Thyroid gland (tissue), 4 donors: ENCODE measurements around the gene EML5. TPM values are rescaled to one million over a fixed set of nuclear protein-coding genes. Genes with fewer than 3 reads are reported as not detected.
A peak's percentile ranks its signal among the peaks of the same experiment; 100 is the strongest.

Experiments
- DNase-seq, 2 donors: peaks; one replicate each; pipeline ENCODE4 v3.0.0-alpha.2; 2019
- H3K27ac ChIP-seq, 3 donors: fragments of 200-600 bp; sonication (generic); 1 replicate in 2 of 3; 2 replicates in 1 of 3; pipeline ENCODE4 v1.5.1; 2016 to 2019; ENCODE audit warnings: mild to moderate bottlenecking in 1 of 3, moderate library complexity in 1 of 3
- H3K27me3 ChIP-seq: fragments of 200-600 bp; sonication (generic); one replicate; pipeline ENCODE4 v1.5.1; 2019
- H3K36me3 ChIP-seq, 2 donors: fragments of 200-600 bp; sonication (generic); one replicate each; pipeline ENCODE4 v1.5.1; 2016 to 2019
- H3K4me1 ChIP-seq, 2 donors: fragments of 200-600 bp; sonication (generic); one replicate each; pipeline ENCODE4 v1.5.1; 2017 to 2019
- H3K4me3 ChIP-seq, 3 donors: fragments of 200-600 bp; sonication (generic); replicated peaks in 1 of 3; 1 replicate in 2 of 3; 2 replicates in 1 of 3; pipeline ENCODE4 v1.5.1; 2016; ENCODE audit warnings: mild to moderate bottlenecking in 1 of 3
- H3K9me3 ChIP-seq: fragments of 200-600 bp; sonication (generic); one replicate; pipeline ENCODE4 v1.5.1; 2017
- POLR2A ChIP-seq, 2 donors: fragments of 450-650 bp; IDR thresholded peaks; one replicate each; pipeline ENCODE4 v1.6.1; 2017; ENCODE audit warnings: antibody characterized with exemption in 2 of 2, mild to moderate bottlenecking in 2 of 2, moderate library complexity in 1 of 2
- WGBS, 2 donors: methylation state at CpG; one replicate each; pipeline ENCODE4 v1.1.5; 2017; 5-methylcytosine and 5-hydroxymethylcytosine counted together
- intact Hi-C: fragments of 100-400 bp; cut with DNase I; formaldehyde crosslinking; loops from one replicate; pipeline ENCODE4 v1.15.1; 2023
- total RNA-seq, 4 donors: library from RNA; depleted of rRNA; stranded (reverse); fragments of >200 nt; gene quantifications; one replicate each; pipeline ENCODE4 v1.2.3, GENCODE V29; 2016
- TF ChIP-seq, protein P1 (sequence below), 6 experiments: fragments of 200-600 bp in 3 of 6; fragments of 450-650 bp in 3 of 6; sonication (generic) in 3 of 6; IDR thresholded peaks; one replicate each; pipeline ENCODE4 v1.5.1; 2016 to 2019; ENCODE audit warnings: antibody characterized with exemption in 6 of 6, mild to moderate bottlenecking in 2 of 6, inconsistent platforms in 1 of 6, moderate library complexity in 1 of 6

EML5 gene
- total RNA-seq, 4 donors from 2014 or later = 3.8 to 15.8 (median 7.3) TPM

DNA sequence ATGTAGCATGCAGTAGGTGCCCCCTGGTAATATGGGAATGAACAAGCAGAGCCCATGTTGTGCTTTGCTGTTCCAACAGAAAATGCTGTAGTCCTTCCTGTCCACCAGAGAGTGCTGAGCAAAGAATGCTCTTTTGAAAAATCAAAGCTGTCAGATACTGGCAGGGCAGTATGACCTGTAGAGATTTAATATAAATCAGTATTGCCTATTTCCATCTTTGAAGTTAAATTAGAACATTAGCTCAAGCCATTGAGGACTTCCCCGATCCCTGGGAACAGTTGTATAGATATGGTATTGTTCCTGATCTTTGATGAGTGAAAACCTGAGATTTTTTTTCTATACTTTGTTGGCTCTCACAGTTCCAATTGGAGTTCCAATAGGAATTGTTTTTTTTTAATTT, 44.7 kb upstream of the EML5 start:
- WGBS, 2 donors = 92 to 96% methylated on average over 1 of the region's 1 CpG
- intact Hi-C loops = no loop called here

DNA sequence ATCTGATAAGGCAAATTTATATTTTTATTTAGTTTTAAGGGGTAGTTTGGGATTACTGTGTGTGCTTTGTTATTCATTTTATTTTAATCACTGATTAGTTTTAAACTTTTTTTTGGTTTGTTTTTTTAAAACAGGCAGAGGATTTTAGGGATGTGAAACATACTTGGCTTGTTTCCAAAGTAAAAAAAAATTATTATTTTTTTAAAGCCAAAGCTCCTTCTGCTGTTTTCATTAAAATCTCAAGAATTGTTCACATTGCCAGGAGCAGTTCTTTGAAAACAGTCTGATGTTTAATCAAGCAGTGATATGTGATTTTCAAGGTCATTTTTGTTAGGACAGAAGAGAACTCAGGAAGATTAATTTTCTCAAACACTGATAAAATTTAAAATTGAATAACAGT, 42.9 kb upstream of the EML5 start:
- intact Hi-C loops = no loop called here
- H3K4me1 ChIP-seq = peaks cover 41 to 47% of the 10 kb centered on the region in 2 donors
- peak overlapping the region; percentile 83 to 97 (median 93) for H3K27ac ChIP-seq

More for the DNA sequence above, 44.7 kb upstream of the EML5 start:
- Histone ChIP-seq H3K27ac (peak overlapping the region in 2 of 3 donors; percentile 27 to 97), H3K4me1 (peaks cover 38 to 40% of the 10 kb centered on the region in 2 donors), H3K9me3 (no peaks in the 10 kb centered on the region), H3K4me3 (no peak overlapping the region), H3K27me3 (no peaks in the 10 kb centered on the region), H3K36me3 (peaks cover 0 to 4% of the 10 kb centered on the region in 2 donors)
- no peak for DNase-seq
- no peak for TF ChIP-seq POLR2A (IDR thresholded peaks at IDR 0.05)
- TF ChIP-seq, protein P1, sequence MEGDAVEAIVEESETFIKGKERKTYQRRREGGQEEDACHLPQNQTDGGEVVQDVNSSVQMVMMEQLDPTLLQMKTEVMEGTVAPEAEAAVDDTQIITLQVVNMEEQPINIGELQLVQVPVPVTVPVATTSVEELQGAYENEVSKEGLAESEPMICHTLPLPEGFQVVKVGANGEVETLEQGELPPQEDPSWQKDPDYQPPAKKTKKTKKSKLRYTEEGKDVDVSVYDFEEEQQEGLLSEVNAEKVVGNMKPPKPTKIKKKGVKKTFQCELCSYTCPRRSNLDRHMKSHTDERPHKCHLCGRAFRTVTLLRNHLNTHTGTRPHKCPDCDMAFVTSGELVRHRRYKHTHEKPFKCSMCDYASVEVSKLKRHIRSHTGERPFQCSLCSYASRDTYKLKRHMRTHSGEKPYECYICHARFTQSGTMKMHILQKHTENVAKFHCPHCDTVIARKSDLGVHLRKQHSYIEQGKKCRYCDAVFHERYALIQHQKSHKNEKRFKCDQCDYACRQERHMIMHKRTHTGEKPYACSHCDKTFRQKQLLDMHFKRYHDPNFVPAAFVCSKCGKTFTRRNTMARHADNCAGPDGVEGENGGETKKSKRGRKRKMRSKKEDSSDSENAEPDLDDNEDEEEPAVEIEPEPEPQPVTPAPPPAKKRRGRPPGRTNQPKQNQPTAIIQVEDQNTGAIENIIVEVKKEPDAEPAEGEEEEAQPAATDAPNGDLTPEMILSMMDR (IDR thresholded peaks at IDR 0.05) = peak in 1 of 6 experiments; percentile 13

DNA sequence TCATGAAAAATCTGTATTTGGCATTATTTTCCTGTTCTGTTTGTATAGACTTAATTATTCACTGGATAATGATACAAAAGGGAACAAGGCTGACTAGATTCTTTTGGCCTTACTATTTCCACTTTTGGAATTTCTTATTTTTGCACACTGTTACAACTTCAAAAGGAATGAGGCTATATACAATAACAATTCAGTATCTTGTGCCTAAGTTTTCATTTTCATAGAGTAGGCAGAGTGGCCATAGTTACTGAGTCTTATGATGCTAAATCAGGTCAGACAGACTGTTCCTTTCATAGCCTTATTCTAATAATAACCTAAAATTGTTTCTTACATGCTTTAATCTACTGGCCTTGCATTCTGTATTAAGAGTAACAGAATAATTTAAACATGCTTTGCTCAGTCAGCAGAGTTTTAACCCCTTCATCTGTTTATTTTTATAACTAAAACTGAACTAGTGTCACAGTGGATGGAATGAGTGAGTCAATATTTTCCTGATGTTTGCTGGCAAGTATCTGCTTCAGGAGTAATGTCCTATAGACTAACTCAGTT, 42.2 kb upstream of the EML5 start:
- Histone ChIP-seq H3K27ac (peak overlapping the region; percentile 83 to 97 (median 93)), H3K4me1 (peaks cover 41 to 47% of the 10 kb centered on the region in 2 donors)
- intact Hi-C loops = no loop called here

More for the DNA sequence above, 42.9 kb upstream of the EML5 start:
- Histone ChIP-seq H3K4me3 (no peak overlapping the region), H3K9me3 (no peaks in the 10 kb centered on the region), H3K27me3 (no peaks in the 10 kb centered on the region), H3K36me3 (no peaks in the 10 kb centered on the region)
- TF ChIP-seq POLR2A (IDR thresholded peaks at IDR 0.05) = no peak
- TF ChIP-seq, protein P1 (IDR thresholded peaks at IDR 0.05) = no peak
- DNase-seq = no peak

DNA sequence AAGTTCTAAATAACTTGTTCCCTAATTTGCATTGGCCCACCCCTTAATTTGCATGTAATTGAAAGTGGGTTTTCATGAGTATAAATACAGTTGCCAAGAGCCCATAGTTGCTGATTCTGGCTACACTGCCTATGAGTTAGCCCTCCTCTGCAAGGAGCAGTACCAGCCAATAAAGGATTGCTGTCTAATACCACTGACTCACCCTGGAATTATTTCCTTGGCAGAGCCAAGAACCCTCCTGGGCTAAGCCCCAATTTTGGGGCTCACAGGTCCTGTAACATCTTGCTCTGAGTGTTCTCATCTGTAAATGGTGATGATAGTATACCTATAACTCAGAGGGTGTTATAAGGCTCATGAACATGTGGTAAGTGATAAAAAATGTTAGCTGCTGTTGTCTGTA, 38.5 kb upstream of the EML5 start:
- TF ChIP-seq, protein P1 (IDR thresholded peaks at IDR 0.05) = no peak
- no peak for TF ChIP-seq POLR2A (IDR thresholded peaks at IDR 0.05)
- Histone ChIP-seq H3K4me1 (peaks cover 43 to 45% of the 10 kb centered on the region in 2 donors), H3K27ac (peak overlapping the region in 2 of 3 donors; percentile 22 to 97), H3K36me3 (no peaks in the 10 kb centered on the region), H3K27me3 (no peaks in the 10 kb centered on the region), H3K4me3 (no peak overlapping the region), H3K9me3 (no peaks in the 10 kb centered on the region)
- DNase-seq = peak in 1 of 2 donors; percentile 35
- intact Hi-C loops = no loop called here

More for the DNA sequence above, 42.2 kb upstream of the EML5 start:
- H3K4me3 ChIP-seq = no peak overlapping the region
- H3K36me3 ChIP-seq = no peaks in the 10 kb centered on the region
- DNase-seq = no peak
- no peak for TF ChIP-seq POLR2A (IDR thresholded peaks at IDR 0.05)
- TF ChIP-seq, protein P1 (IDR thresholded peaks at IDR 0.05) = no peak
- H3K9me3 ChIP-seq = no peaks in the 10 kb centered on the region
- H3K27me3 ChIP-seq = no peaks in the 10 kb centered on the region

DNA sequence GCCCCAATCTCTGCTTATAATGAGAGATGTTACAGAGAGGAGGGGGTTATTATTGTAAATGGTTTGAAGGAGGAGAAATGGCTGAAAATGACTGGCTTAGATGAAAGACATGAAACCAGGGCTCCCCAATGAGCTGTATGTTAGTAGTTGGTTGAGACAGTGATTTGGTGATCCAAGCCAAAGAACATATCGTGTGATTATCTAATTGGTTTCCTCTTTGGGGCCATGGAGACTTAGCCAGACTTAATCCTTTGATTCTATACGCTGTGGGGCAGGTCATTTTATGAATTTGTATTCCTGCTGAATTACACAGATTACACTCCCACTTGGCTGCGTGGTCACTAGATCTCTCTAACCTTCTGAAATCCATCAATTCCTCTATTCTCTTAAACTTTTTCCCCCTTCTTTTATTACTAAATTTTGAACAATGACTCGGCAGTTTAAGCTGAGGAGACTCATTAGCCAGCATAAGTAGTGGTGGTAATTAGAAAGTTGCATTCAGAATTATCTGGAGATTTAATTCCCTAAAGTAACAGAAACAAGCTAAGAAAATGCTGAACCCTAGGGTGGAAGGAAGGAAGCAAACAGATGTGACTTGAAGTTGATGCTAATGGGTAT, 37.0 kb upstream of the EML5 start:
- Histone ChIP-seq H3K4me1 (peaks cover 30 to 33% of the 10 kb centered on the region in 2 donors), H3K36me3 (no peaks in the 10 kb centered on the region), H3K9me3 (no peaks in the 10 kb centered on the region), H3K27me3 (no peaks in the 10 kb centered on the region), H3K4me3 (no peak overlapping the region), H3K27ac (peak overlapping the region in 2 of 3 donors; percentile 10 to 47)
- intact Hi-C loops = no loop called here
- DNase-seq = no peak
- TF ChIP-seq POLR2A (IDR thresholded peaks at IDR 0.05) = no peak
- TF ChIP-seq, protein P1 (IDR thresholded peaks at IDR 0.05) = no peak
- 78 to 80% methylated on average over 4 of the region's 4 CpGs for WGBS, 2 donors
